HCT116 (cell line): ENCODE data around the gene RPL21. TPM values are rescaled to one million over a fixed set of nuclear protein-coding genes. Genes with fewer than 3 reads are reported as not detected.

Experiments used
- ATAC-seq: fragments of 200-7000 bp; cut with Tn5 transposase; 2 replicates; pipeline ENCODE4 v1.9.1; 2020; ENCODE audit warnings: mild to moderate bottlenecking, moderate library complexity
- BruUV-seq: library from RNA; stranded (reverse); fragments of 400-500 nt; replicated peaks from 2 replicates; lab custom pipeline; 2021; lab: Mats Ljungman, UMichigan
- CTCF ChIA-PET: fragments of 300-600 bp; sonication (Branson Sonifier 250); formaldehyde crosslinking; loops from one replicate; lab custom pipeline; 2021; ENCODE audit warnings: antibody characterized with exemption; lab: Charles Lee
- POLR2A ChIA-PET: fragments of 300-600, 350-600 bp; sonication (Branson Sonifier 250); formaldehyde crosslinking; loops from one replicate; lab custom pipeline; 2021; ENCODE audit warnings: antibody characterized with exemption; lab: Charles Lee
- RAD21 ChIA-PET, 2 experiments: fragments of 300-600 bp; sonication (Branson Sonifier 250); formaldehyde crosslinking; loops; one replicate each; lab custom pipeline; 2023; ENCODE audit warnings: low total read pairs in 2 of 2; ENCODE audit not compliant: uncharacterized antibody in 2 of 2, unreplicated experiment in 2 of 2, low non-redundant PET in 1 of 2; lab: Charles Lee
- DNase-seq: peaks from one replicate; pipeline ENCODE4 v3.0.0-alpha.2; 2010; ENCODE audit warnings: low read depth, low spot score
- H2AFZ ChIP-seq: fragments of 200-600 bp; shearing (Covaris generic), sonication (generic); 2 replicates; pipeline ENCODE4 v1.6.1; 2017; ENCODE audit warnings: low read depth, mixed run types, mixed read lengths, antibody characterized with exemption, low read length; ENCODE audit not compliant: poor library complexity, severe bottlenecking
- H3K27ac ChIP-seq: 2 replicates; pipeline ENCODE4 v1.5.1; 2012; ENCODE audit warnings: low read depth, low read length
- H3K27me3 ChIP-seq: fragments of 200-600 bp; sonication (generic); 2 replicates; pipeline ENCODE4 v1.6.1; 2016; ENCODE audit warnings: mixed run types, low read length, mixed read lengths; ENCODE audit not compliant: insufficient read depth
- H3K36me3 ChIP-seq, 2 experiments: fragments of 200-500 bp in 1 of 2; fragments of 200-600 bp in 1 of 2; sonication (Bioruptor generic) in 1 of 2; sonication (generic) in 1 of 2; 2 replicates each; pipeline versions ENCODE4 v1.5.1 to v1.6.1; 2014 to 2016; ENCODE audit warnings: low read length in 2 of 2, inconsistent platforms in 1 of 2, mixed read lengths in 1 of 2, mixed run types in 1 of 2; ENCODE audit not compliant: insufficient read depth in 2 of 2, control insufficient read depth in 1 of 2
- H3K4me1 ChIP-seq, 2 experiments: fragments of 200-600 bp in 1 of 2; sonication (generic) in 1 of 2; 2 replicates each; pipeline versions ENCODE4 v1.5.1 to v1.6.1; 2012 to 2017; ENCODE audit warnings: low read length in 2 of 2, inconsistent platforms in 1 of 2, mild to moderate bottlenecking in 1 of 2, mixed read lengths in 1 of 2, mixed run types in 1 of 2, moderate library complexity in 1 of 2; ENCODE audit not compliant: insufficient read depth in 2 of 2, control insufficient read depth in 1 of 2
- H3K4me2 ChIP-seq: fragments of 200-600 bp; sonication (generic); 2 replicates; pipeline ENCODE4 v1.6.1; 2017; ENCODE audit warnings: mixed run types, low read length, mixed read lengths
- H3K4me3 ChIP-seq, 2 experiments: fragments of 200-600 bp in 1 of 2; sonication (generic) in 1 of 2; replicated peaks in 1 of 2; 2 replicates each; pipeline ENCODE4 v1.5.1; 2011 to 2016; ENCODE audit warnings: low read length in 2 of 2, control low read depth in 1 of 2, low read depth in 1 of 2, mild to moderate bottlenecking in 1 of 2, mixed read lengths in 1 of 2, mixed run types in 1 of 2
- H3K79me2 ChIP-seq: fragments of 200-600 bp; sonication (generic); 2 replicates; pipeline ENCODE4 v1.6.1; 2017; ENCODE audit warnings: mild to moderate bottlenecking, mixed run types, low read length, moderate library complexity, mixed read lengths; ENCODE audit not compliant: insufficient read depth
- H3K9ac ChIP-seq: fragments of 200-600 bp; sonication (generic); 2 replicates; pipeline ENCODE4 v1.6.1; 2016; ENCODE audit warnings: low read length, mixed read lengths
- H3K9me2 ChIP-seq: fragments of 200-600 bp; sonication (generic), shearing (Covaris generic); 2 replicates; pipeline ENCODE4 v1.6.1; 2017; ENCODE audit warnings: mixed run types, mild to moderate bottlenecking, moderate library complexity; ENCODE audit not compliant: insufficient read depth
- H3K9me3 ChIP-seq, 2 experiments: fragments of 200-500 bp in 1 of 2; fragments of 200-600 bp in 1 of 2; sonication (Bioruptor generic) in 1 of 2; sonication (generic) in 1 of 2; 2 replicates each; pipeline ENCODE4 v1.6.1; 2014 to 2017; ENCODE audit warnings: low read length in 2 of 2, mixed read lengths in 2 of 2, inconsistent platforms in 1 of 2, low read depth in 1 of 2, mild to moderate bottlenecking in 1 of 2, mixed run types in 1 of 2, moderate library complexity in 1 of 2; ENCODE audit not compliant: control insufficient read depth in 1 of 2, insufficient read depth in 1 of 2
- H4K20me1 ChIP-seq: fragments of 200-600 bp; sonication (generic), shearing (Covaris generic); 2 replicates; pipeline ENCODE4 v1.6.1; 2017; ENCODE audit warnings: mixed run types, mild to moderate bottlenecking, moderate library complexity; ENCODE audit not compliant: insufficient read depth
- CBX3 ChIP-seq: IDR thresholded peaks from 2 replicates; pipeline ENCODE4 v1.6.1; 2012; ENCODE audit warnings: low read depth
- EGR1 ChIP-seq: IDR thresholded peaks from 2 replicates; pipeline ENCODE4 v1.6.1; 2012; ENCODE audit warnings: low read depth
- ELF1 ChIP-seq: IDR thresholded peaks from 2 replicates; pipeline ENCODE4 v1.6.1; 2012; ENCODE audit warnings: low read depth, borderline replicate concordance
- EZH2 ChIP-seq: fragments of 200-600 bp; sonication (generic); IDR thresholded peaks from 2 replicates; pipeline ENCODE4 v1.6.1; 2017; ENCODE audit warnings: antibody characterized with exemption, mixed run types
- EZH2phosphoT487 ChIP-seq: fragments of 200-600 bp; IDR thresholded peaks from 2 replicates; pipeline ENCODE4 v1.6.1; 2018; ENCODE audit warnings: antibody characterized with exemption, borderline replicate concordance
- JUND ChIP-seq: IDR thresholded peaks from 2 replicates; pipeline ENCODE4 v1.6.1; 2012
- POLR2A ChIP-seq: IDR thresholded peaks from 2 replicates; pipeline ENCODE4 v1.7.0; 2011; ENCODE audit warnings: borderline replicate concordance; ENCODE audit not compliant: insufficient read depth, insufficient read length; ENCODE audit errors: extremely low read depth
- POLR2AphosphoS5 ChIP-seq: IDR thresholded peaks from 2 replicates; pipeline ENCODE4 v1.6.1; 2011; ENCODE audit warnings: mild to moderate bottlenecking, low read depth, low read length, moderate library complexity
- RAD21 ChIP-seq: IDR thresholded peaks from 2 replicates; pipeline ENCODE4 v1.6.1; 2012; ENCODE audit warnings: low read depth, mild to moderate bottlenecking
- SIN3A ChIP-seq: IDR thresholded peaks from 2 replicates; pipeline ENCODE4 v1.6.1; 2012; ENCODE audit warnings: low read depth
- SP1 ChIP-seq: IDR thresholded peaks from 2 replicates; pipeline ENCODE4 v1.6.1; 2012; ENCODE audit warnings: low read depth
- SRF ChIP-seq: IDR thresholded peaks from 2 replicates; pipeline ENCODE4 v1.6.1; 2012; ENCODE audit warnings: low read depth
- TCF7L2 ChIP-seq: IDR thresholded peaks from 2 replicates; pipeline ENCODE4 v1.7.0; 2011; ENCODE audit warnings: borderline replicate concordance, inconsistent platforms; ENCODE audit not compliant: insufficient read depth, insufficient read length; ENCODE audit errors: extremely low read depth
- YY1 ChIP-seq: IDR thresholded peaks from 2 replicates; pipeline ENCODE4 v1.6.1; 2011; ENCODE audit warnings: low read length, low read depth, moderate library complexity, mild to moderate bottlenecking; ENCODE audit not compliant: insufficient replicate concordance; ENCODE audit errors: extremely low read depth
- ZFX ChIP-seq: fragments of 450-650 bp; IDR thresholded peaks from 2 replicates; pipeline ENCODE4 v1.6.1; 2017
- ZNF274 ChIP-seq: fragments of 200-500 bp; sonication (Bioruptor generic); IDR thresholded peaks from 2 replicates; pipeline ENCODE4 v1.6.1; 2014; ENCODE audit warnings: mild to moderate bottlenecking, low read depth, low read length, inconsistent platforms
- intact Hi-C: fragments of 100-400 bp; cut with micrococcal nuclease; formaldehyde crosslinking; loops from 2 replicates; pipeline ENCODE4 v1.10.0; 2022
- total RNA-seq: library from RNA; stranded (reverse); gene quantifications from one replicate; pipeline ENCODE4 v1.2.1, GENCODE V29; 2021; ENCODE audit not compliant: unreplicated experiment
- TF ChIP-seq, protein P1 (sequence below): IDR thresholded peaks from 2 replicates; pipeline ENCODE4 v1.6.1; 2012; ENCODE audit warnings: low read depth
- TF ChIP-seq, protein P2 (sequence below), 3 experiments: fragments of 200-600 bp in 1 of 3; sonication (generic) in 1 of 3; IDR thresholded peaks in 2 of 3; conservative IDR thresholded peaks in 1 of 3; 2 replicates each; pipeline ENCODE4 v1.5.1; 2012 to 2017; ENCODE audit warnings: low read depth in 2 of 3, low read length in 2 of 3, antibody characterized with exemption in 1 of 3, borderline replicate concordance in 1 of 3, control low read depth in 1 of 3, mild to moderate bottlenecking in 1 of 3, mixed read lengths in 1 of 3, mixed run types in 1 of 3, moderate library complexity in 1 of 3; ENCODE audit not compliant: insufficient read depth in 1 of 3
- TF ChIP-seq, protein P3 (sequence below): IDR thresholded peaks from 2 replicates; pipeline ENCODE4 v1.6.1; 2012
- TF ChIP-seq, protein P4 (sequence below): IDR thresholded peaks from 2 replicates; pipeline ENCODE4 v1.6.1; 2011; ENCODE audit warnings: mild to moderate bottlenecking, low read length, moderate library complexity; ENCODE audit not compliant: insufficient replicate concordance; ENCODE audit errors: extremely low read depth

The RPL21 gene
- total RNA-seq, 1 experiment from 2014 or later = 915 TPM

DNA sequence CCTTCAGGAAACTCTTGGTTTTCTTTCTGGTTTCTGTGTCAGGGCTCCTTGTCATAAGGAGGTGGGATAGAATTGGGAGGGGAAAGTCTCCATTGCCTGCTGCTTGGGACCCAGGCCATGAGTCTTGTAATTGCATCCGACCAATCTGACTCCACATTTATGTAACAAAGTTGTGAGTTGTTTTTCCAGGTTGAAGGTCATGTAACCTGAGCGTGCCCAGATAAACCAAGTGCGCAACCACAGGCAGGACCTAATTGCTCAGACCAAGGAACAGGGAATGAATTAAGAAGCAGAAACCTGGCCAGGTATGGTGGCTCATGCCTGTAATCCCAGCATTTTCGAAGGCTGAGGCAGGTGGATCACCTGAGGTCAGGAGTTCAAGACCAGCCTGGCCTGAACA, 37.0 kb downstream of the RPL21 start:
- H3K4me2 ChIP-seq = no peak overlapping the region
- no peak overlapping the region for H2AFZ ChIP-seq
- no peaks in the 10 kb centered on the region for H3K27me3 ChIP-seq
- no peak for TF ChIP-seq EGR1
- TF ChIP-seq, protein P1, sequence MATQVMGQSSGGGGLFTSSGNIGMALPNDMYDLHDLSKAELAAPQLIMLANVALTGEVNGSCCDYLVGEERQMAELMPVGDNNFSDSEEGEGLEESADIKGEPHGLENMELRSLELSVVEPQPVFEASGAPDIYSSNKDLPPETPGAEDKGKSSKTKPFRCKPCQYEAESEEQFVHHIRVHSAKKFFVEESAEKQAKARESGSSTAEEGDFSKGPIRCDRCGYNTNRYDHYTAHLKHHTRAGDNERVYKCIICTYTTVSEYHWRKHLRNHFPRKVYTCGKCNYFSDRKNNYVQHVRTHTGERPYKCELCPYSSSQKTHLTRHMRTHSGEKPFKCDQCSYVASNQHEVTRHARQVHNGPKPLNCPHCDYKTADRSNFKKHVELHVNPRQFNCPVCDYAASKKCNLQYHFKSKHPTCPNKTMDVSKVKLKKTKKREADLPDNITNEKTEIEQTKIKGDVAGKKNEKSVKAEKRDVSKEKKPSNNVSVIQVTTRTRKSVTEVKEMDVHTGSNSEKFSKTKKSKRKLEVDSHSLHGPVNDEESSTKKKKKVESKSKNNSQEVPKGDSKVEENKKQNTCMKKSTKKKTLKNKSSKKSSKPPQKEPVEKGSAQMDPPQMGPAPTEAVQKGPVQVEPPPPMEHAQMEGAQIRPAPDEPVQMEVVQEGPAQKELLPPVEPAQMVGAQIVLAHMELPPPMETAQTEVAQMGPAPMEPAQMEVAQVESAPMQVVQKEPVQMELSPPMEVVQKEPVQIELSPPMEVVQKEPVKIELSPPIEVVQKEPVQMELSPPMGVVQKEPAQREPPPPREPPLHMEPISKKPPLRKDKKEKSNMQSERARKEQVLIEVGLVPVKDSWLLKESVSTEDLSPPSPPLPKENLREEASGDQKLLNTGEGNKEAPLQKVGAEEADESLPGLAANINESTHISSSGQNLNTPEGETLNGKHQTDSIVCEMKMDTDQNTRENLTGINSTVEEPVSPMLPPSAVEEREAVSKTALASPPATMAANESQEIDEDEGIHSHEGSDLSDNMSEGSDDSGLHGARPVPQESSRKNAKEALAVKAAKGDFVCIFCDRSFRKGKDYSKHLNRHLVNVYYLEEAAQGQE = no peak
- no peak for TF ChIP-seq YY1
- TF ChIP-seq POLR2AphosphoS5 = no peak
- no peak for TF ChIP-seq ZNF274
- no peak for TF ChIP-seq ELF1
- TF ChIP-seq, protein P2, sequence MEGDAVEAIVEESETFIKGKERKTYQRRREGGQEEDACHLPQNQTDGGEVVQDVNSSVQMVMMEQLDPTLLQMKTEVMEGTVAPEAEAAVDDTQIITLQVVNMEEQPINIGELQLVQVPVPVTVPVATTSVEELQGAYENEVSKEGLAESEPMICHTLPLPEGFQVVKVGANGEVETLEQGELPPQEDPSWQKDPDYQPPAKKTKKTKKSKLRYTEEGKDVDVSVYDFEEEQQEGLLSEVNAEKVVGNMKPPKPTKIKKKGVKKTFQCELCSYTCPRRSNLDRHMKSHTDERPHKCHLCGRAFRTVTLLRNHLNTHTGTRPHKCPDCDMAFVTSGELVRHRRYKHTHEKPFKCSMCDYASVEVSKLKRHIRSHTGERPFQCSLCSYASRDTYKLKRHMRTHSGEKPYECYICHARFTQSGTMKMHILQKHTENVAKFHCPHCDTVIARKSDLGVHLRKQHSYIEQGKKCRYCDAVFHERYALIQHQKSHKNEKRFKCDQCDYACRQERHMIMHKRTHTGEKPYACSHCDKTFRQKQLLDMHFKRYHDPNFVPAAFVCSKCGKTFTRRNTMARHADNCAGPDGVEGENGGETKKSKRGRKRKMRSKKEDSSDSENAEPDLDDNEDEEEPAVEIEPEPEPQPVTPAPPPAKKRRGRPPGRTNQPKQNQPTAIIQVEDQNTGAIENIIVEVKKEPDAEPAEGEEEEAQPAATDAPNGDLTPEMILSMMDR (IDR thresholded peaks at IDR 0.05 in 2 of 3, conservative IDR thresholded peaks at IDR 0.05 in 1 of 3; ENCODE audit: borderline replicate concordance in 1 of 3, insufficient read depth in 1 of 3, low read depth in 2 of 3, low read length in 2 of 3) = no peak
- TF ChIP-seq, protein P3, sequence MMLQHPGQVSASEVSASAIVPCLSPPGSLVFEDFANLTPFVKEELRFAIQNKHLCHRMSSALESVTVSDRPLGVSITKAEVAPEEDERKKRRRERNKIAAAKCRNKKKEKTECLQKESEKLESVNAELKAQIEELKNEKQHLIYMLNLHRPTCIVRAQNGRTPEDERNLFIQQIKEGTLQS = no peak
- no peak for TF ChIP-seq RAD21
- no peak for TF ChIP-seq EZH2
- no peak for TF ChIP-seq TCF7L2
- TF ChIP-seq SIN3A = no peak
- TF ChIP-seq SP1 = no peak
- TF ChIP-seq POLR2A = no peak
- TF ChIP-seq JUND = no peak
- no peak for TF ChIP-seq ZFX
- no peak for TF ChIP-seq CBX3
- TF ChIP-seq, protein P4, sequence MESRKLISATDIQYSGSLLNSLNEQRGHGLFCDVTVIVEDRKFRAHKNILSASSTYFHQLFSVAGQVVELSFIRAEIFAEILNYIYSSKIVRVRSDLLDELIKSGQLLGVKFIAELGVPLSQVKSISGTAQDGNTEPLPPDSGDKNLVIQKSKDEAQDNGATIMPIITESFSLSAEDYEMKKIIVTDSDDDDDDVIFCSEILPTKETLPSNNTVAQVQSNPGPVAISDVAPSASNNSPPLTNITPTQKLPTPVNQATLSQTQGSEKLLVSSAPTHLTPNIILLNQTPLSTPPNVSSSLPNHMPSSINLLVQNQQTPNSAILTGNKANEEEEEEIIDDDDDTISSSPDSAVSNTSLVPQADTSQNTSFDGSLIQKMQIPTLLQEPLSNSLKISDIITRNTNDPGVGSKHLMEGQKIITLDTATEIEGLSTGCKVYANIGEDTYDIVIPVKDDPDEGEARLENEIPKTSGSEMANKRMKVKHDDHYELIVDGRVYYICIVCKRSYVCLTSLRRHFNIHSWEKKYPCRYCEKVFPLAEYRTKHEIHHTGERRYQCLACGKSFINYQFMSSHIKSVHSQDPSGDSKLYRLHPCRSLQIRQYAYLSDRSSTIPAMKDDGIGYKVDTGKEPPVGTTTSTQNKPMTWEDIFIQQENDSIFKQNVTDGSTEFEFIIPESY = no peak
- TF ChIP-seq EZH2phosphoT487 = no peak
- no peak for TF ChIP-seq SRF
- ChIA-PET CTCF (no interaction called here), POLR2A (no interaction called here), RAD21 (no interaction called here)
- intact Hi-C loops = no loop called here
- BruUV-seq = no TSS peak
- no peaks in the 10 kb centered on the region for H3K9me3 ChIP-seq
- no peak overlapping the region for H3K9ac ChIP-seq
- no peaks in the 10 kb centered on the region for H3K79me2 ChIP-seq
- H3K27ac ChIP-seq = no peak overlapping the region
- ATAC-seq = no peak
- H3K4me1 ChIP-seq = peaks cover 0 to 4% of the 10 kb centered on the region in 2 experiments; a peak in 1 of 4 replicates
- no peak overlapping the region for H3K4me3 ChIP-seq
- H4K20me1 ChIP-seq = no peaks in the 10 kb centered on the region
- DNase-seq = no peak
- no peaks in the 10 kb centered on the region for H3K9me2 ChIP-seq
- H3K36me3 ChIP-seq = no peaks in the 10 kb centered on the region
